GM12878 (cell line): Measurements from ENCODE around the gene SORBS2.

ENCODE experiments used
- CBX5 ChIP-seq: sonication (generic); IDR thresholded peaks from 2 replicates; pipeline ENCODE4 v1.6.1; 2016; ENCODE audit warnings: low read depth, moderate library complexity, mild to moderate bottlenecking, inconsistent platforms
- CTCF ChIP-seq, 3 experiments: IDR thresholded peaks in 2 of 3; conservative IDR thresholded peaks in 1 of 3; 2 replicates each; pipeline ENCODE4 v1.5.1; 2011; ENCODE audit warnings: low read depth in 3 of 3, low read length in 3 of 3, mild to moderate bottlenecking in 3 of 3, control low read depth in 2 of 3, moderate library complexity in 2 of 3, inconsistent platforms in 1 of 3, mixed read lengths in 1 of 3; ENCODE audit not compliant: control insufficient read depth in 2 of 3, insufficient read depth in 1 of 3; ENCODE audit errors: extremely low read depth in 1 of 3
- GABPA ChIP-seq: IDR thresholded peaks from 2 replicates; pipeline ENCODE4 v1.6.1; 2014; ENCODE audit warnings: antibody characterized with exemption, low read depth, mild to moderate bottlenecking, inconsistent platforms
- PAX8 ChIP-seq: fragments of 450-650 bp; IDR thresholded peaks from 2 replicates; pipeline ENCODE4 v1.6.1; 2017; ENCODE audit warnings: mild to moderate bottlenecking, moderate library complexity
- POLR2A ChIP-seq: IDR thresholded peaks from 2 replicates; pipeline ENCODE4 v1.6.1; 2011; ENCODE audit warnings: low read depth, mild to moderate bottlenecking, low read length
- POLR2AphosphoS5 ChIP-seq: IDR thresholded peaks from 2 replicates; pipeline ENCODE4 v1.6.1; 2011; ENCODE audit warnings: mild to moderate bottlenecking, low read length, inconsistent platforms
- ZSCAN29 ChIP-seq: fragments of 450-650 bp; IDR thresholded peaks from 2 replicates; pipeline ENCODE4 v1.6.1; 2017; ENCODE audit warnings: mild to moderate bottlenecking, moderate library complexity
- TF ChIP-seq, protein P1 (sequence below): fragments of 450-650 bp; IDR thresholded peaks from 2 replicates; pipeline ENCODE4 v1.6.1; 2017; ENCODE audit warnings: borderline replicate concordance

DNA sequence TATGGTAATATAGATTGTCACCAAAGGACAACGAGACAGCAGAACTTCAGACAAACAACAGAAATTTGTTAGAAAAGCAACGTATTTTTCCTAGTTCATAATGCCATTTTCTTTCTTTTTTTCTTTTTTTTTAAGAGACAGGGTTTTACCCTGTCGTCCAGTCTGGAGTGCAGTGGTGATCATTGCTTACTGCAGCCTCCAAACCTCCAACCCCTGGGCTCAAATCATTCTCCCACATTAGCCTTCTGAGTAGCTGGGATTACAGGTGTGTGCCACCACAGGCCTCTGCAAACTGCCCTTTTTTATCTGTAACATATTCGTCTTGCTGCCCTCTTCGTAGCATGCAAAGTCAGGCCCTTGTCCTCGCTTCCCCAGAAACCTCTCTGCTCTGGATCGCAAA lies 160.1 kb downstream of the SORBS2 start:
- TF ChIP-seq GABPA (no peak), CTCF (IDR thresholded peaks at IDR 0.05 in 2 of 3, conservative IDR thresholded peaks at IDR 0.05 in 1 of 3; ENCODE audit: control insufficient read depth in 2 of 3, extremely low read depth in 1 of 3, insufficient read depth in 1 of 3, low read depth in 3 of 3, low read length in 3 of 3) (no peak), CBX5 (no peak), ZSCAN29 (no peak), POLR2AphosphoS5 (no peak), POLR2A (no peak), PAX8 (no peak)
- TF ChIP-seq, protein P1, sequence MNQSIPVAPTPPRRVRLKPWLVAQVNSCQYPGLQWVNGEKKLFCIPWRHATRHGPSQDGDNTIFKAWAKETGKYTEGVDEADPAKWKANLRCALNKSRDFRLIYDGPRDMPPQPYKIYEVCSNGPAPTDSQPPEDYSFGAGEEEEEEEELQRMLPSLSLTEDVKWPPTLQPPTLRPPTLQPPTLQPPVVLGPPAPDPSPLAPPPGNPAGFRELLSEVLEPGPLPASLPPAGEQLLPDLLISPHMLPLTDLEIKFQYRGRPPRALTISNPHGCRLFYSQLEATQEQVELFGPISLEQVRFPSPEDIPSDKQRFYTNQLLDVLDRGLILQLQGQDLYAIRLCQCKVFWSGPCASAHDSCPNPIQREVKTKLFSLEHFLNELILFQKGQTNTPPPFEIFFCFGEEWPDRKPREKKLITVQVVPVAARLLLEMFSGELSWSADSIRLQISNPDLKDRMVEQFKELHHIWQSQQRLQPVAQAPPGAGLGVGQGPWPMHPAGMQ: no peak
